B cell (primary cell): Measurements from ENCODE around the gene ITPK1.

Experiments
- CTCF ChIP-seq: fragments of 200-600 bp; IDR thresholded peaks from one replicate; pipeline ENCODE4 v1.8.0; 2022; ENCODE audit warnings: antibody characterized with exemption, mild to moderate bottlenecking
- EZH2 ChIP-seq: IDR thresholded peaks from 2 replicates; pipeline ENCODE4 v1.6.1; 2012; ENCODE audit warnings: borderline replicate concordance, low read depth, mild to moderate bottlenecking, moderate library complexity, low read length; ENCODE audit not compliant: insufficient read depth, poor library complexity, severe bottlenecking

GRCh38 chr14:93051600-93052546 is 63.9 kb downstream of the ITPK1 start:
- no peak for TF ChIP-seq CTCF
- no peak for TF ChIP-seq EZH2
